ENCODE measurements around the gene HOXA6.

HOXA6 gene

DNA sequence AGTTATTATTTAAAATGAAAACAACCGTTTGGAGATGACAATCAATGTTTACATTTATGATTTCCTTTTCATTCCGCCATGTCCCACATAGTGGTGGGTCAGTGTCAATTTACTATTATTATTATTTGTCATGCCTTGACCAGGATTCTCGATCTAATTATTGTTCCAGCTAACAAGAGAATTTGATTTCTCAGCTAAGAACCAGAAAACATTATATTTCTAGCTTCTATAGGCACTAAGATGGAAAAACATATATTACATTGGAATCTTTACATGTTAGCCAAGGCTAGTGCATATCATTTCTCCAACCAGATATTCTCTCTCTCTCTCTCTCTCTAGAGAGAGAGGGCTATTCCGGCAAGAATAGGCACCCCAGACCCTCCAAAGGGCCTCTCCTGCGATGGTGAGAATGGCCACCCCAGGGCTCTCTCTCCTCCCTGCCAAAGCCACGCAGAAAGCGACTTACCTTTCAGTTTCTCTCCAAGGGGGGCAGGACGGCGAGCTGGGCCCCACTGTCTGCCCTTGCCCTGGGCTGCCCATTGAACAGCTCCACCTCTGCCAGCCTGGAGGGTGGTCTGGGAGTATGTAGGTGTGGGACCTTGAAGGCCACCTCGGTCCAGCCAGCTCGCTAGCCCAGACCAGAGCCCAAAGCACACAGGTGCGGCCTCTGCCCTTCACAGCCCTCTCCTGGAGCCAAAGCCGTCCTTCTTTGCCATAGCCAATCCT is 2.4 kb upstream of the HOXA6 start:
- DNase-seq: no peak

DNA sequence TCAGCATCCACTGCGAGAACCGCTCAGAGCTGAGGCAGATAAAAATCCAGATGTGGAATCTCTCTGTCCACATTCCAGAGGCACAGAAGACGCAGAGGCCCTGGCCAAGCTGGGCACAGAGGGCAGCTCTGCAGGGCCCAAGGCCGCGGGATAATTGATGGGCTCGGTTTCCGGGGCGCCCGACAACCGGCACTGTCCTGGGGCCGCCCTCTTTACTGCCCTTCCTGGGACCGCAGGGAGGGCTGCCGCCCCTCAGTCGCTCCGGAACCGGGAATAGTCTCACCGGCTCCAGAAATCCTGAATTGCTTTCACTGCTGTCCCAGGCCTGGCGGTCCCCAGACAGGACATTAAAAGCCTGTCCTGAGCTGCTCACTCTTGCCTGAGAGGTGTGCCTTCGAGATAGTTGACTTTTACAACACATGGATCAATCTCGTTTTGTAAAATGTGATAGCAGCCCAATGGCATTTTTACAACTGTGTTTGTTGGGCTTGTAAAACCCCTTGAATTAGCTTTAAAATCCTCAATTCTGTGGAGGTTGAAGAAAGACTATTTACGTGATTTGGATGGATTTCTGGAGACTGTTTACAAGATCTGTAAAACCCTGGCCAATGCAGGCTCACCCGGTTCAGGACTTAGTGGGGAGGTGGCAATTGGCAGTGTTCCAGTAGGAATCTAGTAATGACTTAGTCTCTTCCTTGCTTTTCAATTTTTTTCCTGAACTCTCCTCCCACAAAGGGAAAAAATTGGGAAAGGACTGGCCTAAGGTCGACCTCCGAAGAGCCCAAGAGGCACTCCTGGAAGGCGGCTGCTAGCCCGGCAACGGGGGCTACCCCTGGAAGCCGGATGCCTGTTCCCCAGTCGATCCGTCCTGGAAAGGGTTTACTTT is 1.4 kb upstream of the HOXA6 start:
- DNase-seq: no peak

DNA sequence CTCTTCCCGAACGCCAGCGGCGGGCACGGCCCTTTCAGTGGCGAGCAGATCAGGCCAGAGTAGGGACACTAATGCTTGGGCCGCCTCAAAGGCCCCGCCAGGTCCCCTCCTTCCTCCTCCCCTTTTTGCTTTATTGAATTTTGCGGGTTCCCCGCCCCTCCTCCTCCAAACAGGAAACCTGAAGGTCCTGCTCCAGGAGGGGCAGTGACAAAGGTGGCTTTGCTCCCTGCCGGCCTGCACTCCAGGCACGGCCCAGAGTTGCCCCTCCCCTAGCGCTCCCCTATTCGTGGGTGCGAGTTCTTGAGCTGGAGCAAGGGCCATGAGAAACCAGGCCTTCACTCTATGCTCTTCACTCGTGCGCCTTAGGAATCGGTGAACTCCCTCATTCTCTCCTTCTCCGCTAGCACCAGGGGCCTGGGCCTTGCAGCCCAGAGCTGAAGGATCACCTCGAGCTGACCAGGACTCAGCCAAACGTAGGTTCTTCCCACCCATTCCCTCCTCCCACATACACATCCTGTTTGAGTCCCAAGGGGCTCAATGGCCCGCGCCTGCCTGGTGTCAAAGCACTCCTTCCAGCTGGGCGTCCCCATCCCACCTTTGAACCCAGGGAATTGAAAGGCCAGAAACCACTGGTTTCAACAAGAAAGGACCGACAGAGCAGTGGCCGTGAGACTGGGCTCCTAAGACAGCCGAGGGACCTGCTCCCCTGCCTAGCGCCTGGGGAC is 619 bp upstream of the HOXA6 start:
- DNase-seq: no peak

DNA sequence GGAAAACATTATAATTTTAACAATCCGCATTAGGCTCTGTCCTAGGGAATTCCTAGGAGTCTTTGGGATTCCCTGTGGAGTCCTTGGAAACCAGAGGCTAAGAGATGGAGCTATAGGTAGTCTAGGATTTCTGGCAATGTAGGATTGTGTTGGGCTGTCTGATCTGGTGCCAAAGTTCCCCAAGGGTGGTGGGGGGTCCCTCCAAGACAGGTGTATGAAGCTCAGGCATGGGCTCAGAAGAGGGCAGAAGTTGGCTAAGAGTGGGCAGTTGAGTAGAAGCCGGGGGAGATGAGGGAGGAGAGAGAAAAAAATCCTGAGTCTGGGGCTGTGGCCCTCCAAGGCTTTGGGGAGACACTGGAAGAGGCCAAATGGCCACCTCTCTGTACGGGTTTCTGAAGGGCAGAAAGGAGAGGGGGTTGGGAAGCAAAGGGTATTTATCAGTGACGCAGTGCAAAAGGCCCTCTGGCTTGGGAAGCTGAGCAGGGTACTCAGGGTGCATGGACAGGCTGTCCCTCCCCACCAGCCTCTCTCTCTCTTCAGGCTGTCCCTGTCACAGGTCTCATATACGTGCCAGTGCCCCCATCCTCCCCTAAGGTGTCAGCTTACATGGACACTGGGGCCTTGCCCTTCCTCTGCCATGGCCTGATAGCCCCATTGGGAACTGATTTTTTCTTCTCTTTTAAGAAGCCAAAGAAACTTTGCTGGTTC is 929 bp downstream of the HOXA6 start:
- DNase-seq: no peak

DNA sequence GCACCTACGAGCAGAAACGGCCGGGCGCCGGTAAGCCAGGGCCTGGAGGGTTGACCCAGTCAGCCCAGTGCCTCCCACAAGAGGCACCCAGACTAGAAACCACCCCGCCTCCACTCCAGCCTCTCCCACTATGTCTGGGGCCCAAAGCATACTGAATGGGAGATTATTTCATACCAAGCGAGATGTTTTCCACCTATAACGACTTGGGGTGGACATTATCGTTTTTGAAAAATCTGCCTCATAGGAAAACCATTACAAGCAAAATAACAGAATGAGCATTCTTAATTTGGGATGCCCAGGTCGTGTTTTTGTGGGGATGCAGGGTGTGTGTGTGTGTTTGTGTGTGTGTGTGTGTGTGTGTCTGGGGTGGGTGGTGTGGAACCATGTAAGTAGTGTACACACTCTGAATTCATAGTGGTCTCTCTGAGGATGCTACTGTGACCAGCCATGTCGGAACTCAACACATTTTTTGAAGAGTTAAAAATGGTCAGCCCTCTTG is 1.6 kb downstream of the HOXA6 start:
- no peak for DNase-seq

DNA sequence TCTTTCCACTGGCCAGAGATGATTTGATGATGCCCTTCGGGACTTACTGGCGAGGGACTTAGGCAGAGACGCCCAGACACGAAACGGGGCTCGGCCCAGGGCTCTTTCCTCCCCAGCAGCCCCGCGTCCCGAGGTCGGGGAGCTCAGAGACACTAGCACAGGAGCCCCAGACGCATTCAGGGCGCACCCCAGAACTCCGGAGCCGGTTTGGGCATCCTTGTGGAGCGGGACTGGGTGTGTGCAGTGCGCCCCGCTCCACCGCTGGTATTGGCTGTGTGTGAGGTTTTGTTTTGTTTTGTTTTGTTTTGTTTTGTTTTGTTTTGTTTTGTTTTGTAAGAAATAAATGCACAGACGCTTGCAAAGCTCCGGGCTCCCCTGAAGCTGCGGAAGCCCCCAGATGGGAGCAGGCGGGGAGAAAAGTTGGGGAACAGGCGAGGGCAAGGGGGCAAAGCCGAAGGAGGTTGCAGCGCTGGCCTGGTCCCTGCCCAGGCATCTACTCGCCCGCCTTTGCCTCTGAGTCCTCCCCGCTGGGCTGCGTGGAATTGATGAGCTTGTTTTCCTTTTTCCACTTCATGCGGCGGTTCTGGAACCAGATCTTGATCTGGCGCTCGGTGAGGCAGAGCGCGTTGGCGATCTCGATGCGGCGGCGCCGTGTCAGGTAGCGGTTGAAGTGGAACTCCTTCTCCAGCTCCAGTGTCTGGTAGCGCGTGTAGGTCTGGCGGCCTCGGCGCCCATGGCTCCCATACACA is 2.2 kb downstream of the HOXA6 start:
- DNase-seq: no peak

DNA sequence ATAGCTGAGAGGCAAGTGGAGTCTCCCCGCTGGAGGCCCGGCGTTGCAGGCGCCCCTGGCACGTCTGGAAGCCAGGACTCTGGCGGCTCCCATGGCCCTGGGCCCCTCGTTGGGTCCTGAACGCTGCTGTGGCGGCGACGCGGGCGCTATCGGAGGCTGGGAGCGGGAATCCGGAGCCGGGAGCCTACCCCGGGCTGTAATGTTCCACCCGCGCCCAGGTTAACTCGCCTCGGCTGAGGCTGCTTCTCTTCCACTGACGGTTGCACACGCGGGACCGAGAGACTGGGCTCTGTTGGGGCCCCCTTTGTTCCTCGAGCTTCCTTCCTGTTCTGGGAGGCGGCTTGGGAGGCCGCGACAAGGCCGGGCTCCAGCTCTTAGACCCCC is 2.8 kb downstream of the HOXA6 start:
- DNase-seq: no peak

DNA sequence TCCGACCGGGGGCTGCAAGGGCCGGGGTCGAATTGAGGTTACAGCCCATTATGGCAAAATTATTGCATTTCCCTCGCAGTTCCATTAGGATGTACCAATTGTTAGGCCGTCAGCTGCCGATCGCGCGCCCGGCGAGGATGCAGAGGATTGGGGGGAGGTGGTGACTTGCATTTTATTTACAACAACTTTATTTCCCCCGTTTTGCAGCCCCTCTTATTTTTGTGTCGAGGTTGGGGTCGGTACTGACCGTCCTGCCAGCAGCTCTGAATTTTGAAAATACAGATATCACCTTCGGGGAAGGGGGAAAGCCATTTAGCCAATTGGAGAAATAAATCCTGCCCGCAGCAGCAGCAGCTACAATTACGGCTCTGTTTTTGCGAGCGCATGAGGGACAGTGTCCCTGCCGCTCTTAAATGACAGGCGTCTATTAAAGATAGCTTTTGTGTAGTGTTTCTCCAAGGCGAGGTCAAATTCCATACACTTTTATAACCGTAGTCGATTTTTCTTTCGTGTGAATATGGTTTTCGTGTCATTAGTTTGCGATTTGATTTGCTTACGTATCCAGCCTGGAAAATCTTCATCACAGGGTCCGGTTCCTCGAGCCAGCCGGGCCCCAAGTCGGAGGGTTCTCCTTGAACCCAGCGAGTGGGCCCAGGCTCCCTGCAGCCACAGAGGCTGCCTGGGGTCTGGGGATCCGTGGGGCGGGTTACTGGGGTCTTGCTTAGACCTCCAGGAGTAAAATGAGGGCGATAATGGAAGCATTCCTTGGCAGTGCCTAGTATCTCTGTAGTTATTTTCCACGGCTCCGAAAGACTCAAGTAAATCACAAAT is 3.4 kb downstream of the HOXA6 start:
- no peak for DNase-seq

DNA sequence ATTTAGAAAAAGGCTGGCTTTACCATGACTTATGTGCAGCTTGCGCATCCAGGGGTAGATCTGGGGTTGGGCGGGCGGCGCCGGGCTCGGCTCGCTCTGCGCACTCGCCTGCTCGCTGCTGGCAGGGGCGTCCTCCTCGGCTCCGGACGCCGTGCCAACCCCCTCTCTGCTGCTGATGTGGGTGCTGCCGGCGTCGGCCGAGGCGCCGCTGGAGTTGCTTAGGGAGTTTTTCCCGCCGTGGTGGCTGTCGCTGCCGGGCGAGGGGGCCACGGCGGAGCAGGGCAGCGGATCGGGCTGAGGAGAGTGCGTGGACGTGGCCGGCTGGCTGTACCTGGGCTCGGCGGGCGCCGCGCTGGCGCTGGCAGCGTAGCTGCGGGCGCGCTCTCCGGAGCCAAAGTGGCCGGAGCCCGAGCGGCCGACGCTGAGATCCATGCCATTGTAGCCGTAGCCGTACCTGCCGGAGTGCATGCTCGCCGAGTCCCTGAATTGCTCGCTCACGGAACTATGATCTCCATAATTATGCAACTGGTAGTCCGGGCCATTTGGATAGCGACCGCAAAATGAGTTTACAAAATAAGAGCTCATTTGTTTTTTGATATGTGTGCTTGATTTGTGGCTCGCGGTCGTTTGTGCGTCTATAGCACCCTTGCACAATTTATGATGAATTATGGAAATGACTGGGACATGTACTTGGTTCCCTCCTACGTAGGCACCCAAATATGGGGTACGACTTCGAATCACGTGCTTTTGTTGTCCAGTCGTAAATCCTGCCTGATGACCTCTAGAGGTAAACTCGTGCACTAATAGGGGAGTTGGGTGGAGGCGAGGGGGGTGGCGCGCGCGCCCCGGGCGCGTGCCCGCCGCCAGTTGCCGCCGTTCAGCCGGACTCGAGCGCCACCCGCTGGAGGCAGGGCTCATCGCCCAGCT is 4.3 kb downstream of the HOXA6 start, which contains the start of gene HOXA5:
TSS of gene HOXA5 (minus strand) at position 659 of the 927 bp plus-strand sequence. CDS start at position 585, 74 bp downstream.
- DNase-seq: no peak

DNA sequence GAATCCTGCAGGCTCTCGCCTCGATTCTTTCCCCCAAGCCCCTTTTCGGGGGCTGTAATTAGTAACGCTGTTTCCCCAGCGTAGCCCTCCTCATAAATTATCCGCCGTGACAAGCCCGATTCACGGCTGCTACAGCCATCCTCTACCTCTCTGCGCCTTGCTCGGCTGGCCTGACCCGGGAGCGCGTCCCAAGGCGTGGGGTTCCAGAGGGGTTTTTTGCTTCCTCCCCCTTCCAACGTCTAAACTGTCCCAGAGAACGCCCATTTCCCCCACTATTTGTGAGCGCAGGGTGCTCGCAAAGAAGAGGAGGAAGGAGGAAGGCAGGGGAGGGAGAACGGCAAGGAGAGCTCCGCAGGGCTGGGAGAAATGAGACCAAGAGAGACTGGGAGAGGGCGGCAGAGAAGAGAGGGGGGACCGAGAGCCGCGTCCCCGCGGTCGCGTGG is 5.0 kb downstream of the HOXA6 start:
- DNase-seq: no peak

DNA sequence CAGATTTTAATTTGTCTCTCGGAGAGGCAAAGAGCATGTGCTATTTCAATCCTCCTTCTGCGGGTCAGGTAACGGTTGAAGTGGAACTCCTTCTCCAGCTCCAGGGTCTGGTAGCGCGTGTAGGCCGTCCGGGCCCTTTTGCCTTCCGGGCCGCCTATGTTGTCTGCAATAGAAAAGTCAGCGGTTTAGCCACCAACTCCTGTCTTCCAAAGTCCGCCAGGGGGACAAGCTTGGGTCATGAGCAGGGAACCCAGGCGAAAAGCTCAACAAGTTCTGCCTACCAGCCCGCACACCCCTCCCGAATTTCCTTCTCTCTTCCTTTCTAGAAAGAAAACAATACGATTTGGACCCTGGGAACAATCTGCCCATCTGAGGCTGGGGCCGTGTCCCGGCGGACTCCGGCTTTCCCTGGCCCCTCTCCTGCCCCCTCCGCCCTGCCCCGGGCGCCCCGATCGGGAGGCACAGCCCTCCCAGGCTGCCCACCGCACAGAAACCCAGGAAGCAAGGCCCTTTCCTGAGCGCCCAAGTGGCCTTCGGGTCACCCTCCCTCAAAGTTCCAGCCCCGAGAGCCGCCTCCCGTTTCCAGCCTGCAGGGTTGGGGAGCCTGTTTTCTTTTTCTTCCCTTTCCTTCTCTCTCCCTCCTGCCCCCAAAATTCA is 5.5 kb downstream of the HOXA6 start:
- no peak for DNase-seq

DNA sequence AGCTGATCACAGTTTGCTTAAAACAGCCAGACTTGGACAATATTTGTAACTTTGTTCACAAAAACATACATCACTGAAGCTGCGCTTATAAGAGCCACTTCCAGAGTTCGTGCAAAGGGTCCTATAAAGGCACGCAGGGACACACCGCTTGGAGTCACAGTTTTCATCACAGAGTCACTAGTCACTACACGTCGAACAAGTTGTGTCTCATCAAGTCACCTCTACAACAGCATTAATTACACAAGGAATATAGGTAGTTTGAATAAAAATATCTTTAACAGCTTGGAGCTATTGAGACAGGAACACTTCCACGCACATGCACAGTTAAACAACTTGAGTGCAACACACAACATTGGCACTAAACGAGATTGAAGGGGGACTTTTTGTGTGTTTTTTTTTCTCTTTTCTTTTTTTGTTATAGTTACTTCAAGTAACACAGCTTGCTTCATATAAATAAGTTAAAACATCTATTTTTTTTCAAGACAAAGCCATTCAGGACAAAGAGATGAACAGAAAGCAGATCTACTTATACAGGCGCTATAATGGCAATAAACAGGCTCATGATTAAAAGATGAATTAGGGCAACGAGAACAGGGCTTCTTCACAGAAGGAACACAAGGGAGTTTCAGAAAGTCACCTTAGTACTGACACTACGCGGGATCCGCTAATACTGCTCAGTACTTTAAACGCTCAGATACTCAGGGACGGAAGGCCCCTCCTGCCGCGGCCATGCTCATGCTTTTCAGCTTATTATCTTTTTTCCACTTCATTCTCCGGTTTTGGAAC is 6.2 kb downstream of the HOXA6 start:
- DNase-seq: no peak

DNA sequence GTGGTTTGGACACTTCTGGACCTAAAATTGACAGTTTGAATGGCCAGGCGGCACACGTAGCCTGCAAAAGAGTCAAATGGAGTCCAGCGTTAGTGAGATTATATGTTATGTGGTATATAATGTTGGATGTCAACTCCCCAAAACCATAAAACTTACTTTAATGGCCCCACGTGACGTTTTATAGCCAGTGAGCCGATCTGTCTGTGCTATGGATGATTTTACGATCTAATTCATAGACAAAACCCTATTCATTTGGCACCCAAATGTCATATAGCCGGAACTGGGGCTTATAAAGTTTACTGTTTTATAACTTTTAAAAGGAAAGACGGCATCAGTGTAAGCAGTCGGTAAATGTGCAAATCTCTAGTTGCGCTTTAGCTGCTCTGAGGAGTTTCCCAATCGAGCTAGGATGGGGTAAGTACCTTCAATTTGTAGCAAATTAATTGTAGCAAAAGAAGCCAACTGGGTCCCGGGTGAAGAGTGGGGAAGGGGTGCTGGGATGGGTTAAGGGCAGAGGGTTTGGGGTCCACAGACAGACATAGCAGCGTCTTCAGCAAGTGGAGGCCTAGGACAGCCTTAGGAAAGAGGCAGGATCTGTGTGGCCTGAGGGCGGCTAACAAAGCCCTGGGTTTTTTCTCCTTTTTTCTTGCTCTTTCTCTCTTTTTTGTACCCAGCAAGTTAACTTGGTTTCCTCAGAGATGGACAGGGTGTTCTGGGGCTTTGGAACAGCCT is 7.3 kb downstream of the HOXA6 start:
- DNase-seq: no peak

DNA sequence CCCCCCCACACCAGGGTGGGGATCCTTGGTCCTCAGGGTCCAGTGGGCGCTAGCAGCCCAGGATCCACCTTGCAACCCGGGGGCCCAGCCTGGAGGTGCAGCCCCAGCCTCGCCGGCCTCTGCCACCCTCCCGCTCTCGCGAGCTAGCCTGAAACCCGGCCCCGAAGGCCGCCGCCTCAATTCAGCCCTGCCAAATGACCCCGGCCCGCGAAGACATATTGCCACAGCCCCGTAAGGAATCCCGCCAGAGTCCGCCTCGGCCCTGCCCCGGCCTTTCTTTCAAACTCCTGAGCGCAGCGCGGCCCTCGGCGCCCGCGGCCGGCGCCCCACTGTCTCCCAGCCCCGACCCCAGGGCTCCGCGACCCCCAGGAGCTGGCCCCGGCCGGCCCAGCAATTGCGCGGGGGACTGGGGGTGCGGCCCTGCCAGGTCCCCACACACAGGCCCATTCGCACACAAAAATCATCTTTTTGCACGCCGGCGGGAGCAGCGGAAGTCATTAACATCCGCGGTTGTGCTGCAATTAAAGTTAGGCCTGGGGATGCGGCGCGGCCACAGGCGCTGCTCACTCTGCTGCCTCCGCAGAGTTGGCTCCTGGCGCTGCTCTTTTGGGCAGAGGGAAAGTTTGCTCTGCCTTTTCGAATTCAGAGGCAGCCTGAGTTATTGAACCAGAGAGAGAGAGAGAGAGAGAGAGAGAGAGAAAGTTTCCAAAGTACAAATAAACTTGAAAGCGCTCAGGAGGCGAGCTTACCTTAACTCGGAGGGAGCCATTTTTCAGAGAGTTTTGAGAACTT is 8.0 kb downstream of the HOXA6 start:
- no peak for DNase-seq

DNA sequence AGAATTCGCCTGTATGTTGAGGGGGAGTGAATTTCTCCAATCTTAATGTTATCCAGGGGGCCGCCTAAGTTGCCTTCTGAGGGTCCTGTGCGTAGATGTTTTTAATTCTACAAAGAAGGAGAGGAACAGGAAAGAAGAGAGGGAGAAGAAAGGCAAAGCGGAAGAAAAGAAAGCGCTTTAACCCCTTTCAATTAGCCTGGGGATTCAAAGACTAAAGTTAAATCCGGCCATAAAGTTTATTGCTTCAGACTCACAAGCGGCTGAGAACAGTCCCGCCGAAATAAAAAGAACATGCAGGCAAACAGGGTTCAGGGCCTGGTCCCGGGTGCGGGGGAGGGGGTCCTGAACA is 8.6 kb downstream of the HOXA6 start:
- no peak for DNase-seq

DNA sequence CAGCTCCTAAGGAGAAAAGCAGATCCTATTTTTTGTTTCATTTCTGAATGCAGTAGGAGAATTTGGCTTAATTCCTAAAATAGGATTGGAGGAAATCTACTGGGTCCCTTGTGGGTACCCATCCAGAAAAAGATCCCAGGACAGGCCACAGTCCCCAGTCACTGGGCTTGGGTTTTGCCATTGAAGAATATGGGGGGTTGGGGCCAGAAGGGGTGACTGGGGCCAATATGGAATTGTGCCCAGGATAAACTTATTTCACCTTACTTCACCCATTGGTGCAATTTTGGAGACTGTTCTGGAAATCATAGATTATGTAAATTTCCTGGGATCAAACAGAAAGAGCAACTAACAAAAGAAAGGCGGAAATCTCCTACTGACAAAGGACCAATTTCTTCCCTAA is 9.1 kb downstream of the HOXA6 start:
- no peak for DNase-seq
